ENCODE data around the gene ESR1. TPM values are rescaled to one million over a fixed set of nuclear protein-coding genes. Genes with fewer than 3 reads are reported as not detected.

ESR1 gene
- polyA plus RNA-seq, 1 of the 3 experiments (the other 2 are of a cell fraction): under 0.01 TPM

DNA sequence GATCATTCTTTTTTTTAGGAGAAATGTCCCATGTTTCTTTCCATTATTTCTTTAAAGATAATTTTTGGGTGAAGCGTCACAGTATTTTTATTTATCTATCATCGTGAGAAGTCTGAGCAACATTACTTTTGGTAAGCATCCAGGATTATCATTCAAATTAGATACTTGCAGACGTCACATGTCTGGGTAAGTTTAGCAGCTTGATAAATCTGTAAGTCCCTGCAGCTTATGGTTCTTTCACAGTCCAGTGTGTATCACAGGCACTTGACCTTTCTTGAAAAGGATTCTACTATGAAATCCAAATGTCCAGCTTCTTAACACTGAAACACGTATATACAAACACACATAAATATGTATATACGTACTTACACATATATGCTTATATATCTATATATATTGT is 359.4 kb downstream of the ESR1 start:
- Histone ChIP-seq H3K79me2 (ENCODE audit: insufficient read depth) (no peaks in the 10 kb centered on the region; the same call in 1 of the 2 replicates), H3K9ac (no peak overlapping the region), H2AFZ (ENCODE audit: low read depth) (no peak overlapping the region), H3K27me3 (ENCODE audit: insufficient read depth) (no peaks in the 10 kb centered on the region), H3K9me2 (no peaks in the 10 kb centered on the region), H3K27ac (ENCODE audit: low read depth in 2 of 2, low read length in 1 of 2) (no peak overlapping the region), H3K36me3 (replicated peaks in 1 of 2; ENCODE audit: control insufficient read depth in 1 of 2, insufficient read depth in 2 of 2, low read length in 1 of 2) (peaks cover 23 to 41% of the 10 kb centered on the region in 2 experiments), H4K20me1 (ENCODE audit: insufficient read depth) (no peaks in the 10 kb centered on the region), H3F3A (replicated peaks; ENCODE audit: insufficient read depth) (peaks cover 5% of the 10 kb centered on the region), H3K4me2 (no peak overlapping the region), H3K4me3 (ENCODE audit: low read depth in 2 of 2, low read length in 1 of 2) (no peak overlapping the region), H3K9me3 (no peaks in the 10 kb centered on the region), H3K4me1 (ENCODE audit: control insufficient read depth in 1 of 2, insufficient read depth in 2 of 2, low read depth in 1 of 2, low read length in 1 of 2) (no peaks in the 10 kb centered on the region; a peak in 1 of 4 replicates)
- POLR2A ChIA-PET: no interaction called here
- DNase-seq: no peak
- TF ChIP-seq, protein P1, sequence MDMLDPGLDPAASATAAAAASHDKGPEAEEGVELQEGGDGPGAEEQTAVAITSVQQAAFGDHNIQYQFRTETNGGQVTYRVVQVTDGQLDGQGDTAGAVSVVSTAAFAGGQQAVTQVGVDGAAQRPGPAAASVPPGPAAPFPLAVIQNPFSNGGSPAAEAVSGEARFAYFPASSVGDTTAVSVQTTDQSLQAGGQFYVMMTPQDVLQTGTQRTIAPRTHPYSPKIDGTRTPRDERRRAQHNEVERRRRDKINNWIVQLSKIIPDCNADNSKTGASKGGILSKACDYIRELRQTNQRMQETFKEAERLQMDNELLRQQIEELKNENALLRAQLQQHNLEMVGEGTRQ (IDR thresholded peaks at IDR 0.05; ENCODE audit: borderline replicate concordance, low read depth, low read length): no peak
- no peak for TF ChIP-seq RAD21 (IDR thresholded peaks at IDR 0.05; ENCODE audit: low read length)
- TF ChIP-seq SIN3A (IDR thresholded peaks at IDR 0.05; ENCODE audit: borderline replicate concordance, low read depth, low read length): no peak
- TF ChIP-seq, protein P2, sequence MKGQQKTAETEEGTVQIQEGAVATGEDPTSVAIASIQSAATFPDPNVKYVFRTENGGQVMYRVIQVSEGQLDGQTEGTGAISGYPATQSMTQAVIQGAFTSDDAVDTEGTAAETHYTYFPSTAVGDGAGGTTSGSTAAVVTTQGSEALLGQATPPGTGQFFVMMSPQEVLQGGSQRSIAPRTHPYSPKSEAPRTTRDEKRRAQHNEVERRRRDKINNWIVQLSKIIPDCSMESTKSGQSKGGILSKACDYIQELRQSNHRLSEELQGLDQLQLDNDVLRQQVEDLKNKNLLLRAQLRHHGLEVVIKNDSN (IDR thresholded peaks at IDR 0.05; ENCODE audit: borderline replicate concordance, low read depth): no peak
- TF ChIP-seq GATA2 (CRISPR knock-in tag; IDR thresholded peaks at IDR 0.05): no peak
- TF ChIP-seq TAF1 (IDR thresholded peaks at IDR 0.05; ENCODE audit: borderline replicate concordance, low read depth, low read length): no peak
- TF ChIP-seq JUND (IDR thresholded peaks at IDR 0.05): no peak
- TF ChIP-seq, protein P3, sequence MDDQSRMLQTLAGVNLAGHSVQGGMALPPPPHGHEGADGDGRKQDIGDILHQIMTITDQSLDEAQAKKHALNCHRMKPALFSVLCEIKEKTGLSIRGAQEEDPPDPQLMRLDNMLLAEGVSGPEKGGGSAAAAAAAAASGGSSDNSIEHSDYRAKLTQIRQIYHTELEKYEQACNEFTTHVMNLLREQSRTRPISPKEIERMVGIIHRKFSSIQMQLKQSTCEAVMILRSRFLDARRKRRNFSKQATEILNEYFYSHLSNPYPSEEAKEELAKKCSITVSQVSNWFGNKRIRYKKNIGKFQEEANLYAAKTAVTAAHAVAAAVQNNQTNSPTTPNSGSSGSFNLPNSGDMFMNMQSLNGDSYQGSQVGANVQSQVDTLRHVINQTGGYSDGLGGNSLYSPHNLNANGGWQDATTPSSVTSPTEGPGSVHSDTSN (IDR thresholded peaks at IDR 0.05): no peak
- no peak for TF ChIP-seq POLR2AphosphoS5 (IDR thresholded peaks at IDR 0.05; ENCODE audit: low read depth, low read length)
- no peak for TF ChIP-seq YY1 (IDR thresholded peaks at IDR 0.05; ENCODE audit: low read depth)
- 96% methylated on average over 5 of the region's 5 CpGs for WGBS (ENCODE audit: low lambda C conversion rate)
- CTCF ChIA-PET: interaction anchor here (1.2 to 1.7 kb wide), 2 partner anchors 42 to 43 kb away, joined by 3 to 5 read pairs; no protein-coding TSS in a partner anchor

DNA sequence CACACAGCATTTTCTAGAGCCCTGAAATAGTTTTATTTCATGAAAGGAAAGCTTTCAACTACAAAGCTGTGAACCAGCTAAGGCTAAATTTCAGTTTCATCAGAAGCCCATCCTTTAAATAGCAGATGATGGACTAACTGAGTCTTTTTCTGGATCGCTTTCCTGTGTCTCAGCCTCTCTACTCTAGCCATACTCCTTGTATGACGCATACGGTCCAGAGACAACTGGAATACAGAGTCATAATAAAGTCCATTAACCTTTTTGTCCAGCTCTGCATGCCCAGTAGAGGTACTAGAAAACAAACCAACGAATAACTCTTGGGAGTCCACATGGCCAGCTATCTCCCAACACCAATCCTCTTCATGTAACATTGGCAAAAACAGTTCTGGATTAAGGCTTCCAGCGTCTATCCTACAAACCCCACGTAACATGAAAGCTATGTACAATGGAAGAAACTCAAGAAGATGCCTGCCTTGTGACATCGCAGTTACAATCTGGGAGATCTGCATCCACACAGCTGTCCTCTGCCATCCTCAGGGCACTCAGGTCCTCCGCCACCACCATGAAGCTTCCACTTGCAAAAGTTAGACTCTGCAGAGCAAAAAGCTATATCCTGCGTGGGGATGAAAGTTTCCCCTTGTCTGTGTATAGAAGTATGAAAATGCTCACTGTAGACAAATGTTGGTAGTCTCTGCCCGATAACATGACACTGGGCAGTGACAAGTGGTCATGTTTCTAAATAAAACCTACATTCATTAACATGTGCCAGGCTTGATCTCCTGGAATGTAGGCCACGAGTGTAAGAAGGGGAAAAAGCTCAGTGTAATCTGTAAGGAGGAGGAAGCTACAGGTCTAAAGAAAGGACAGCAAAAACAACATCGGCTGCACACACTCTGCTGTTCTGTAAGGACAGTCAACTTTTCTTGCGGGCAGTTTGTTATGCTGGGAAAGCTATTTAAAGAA is 360.4 kb downstream of the ESR1 start:
- H3F3A ChIP-seq (replicated peaks; ENCODE audit: insufficient read depth): peaks cover 8% of the 10 kb centered on the region
- no peaks in the 10 kb centered on the region; the same call in 1 of the 2 replicates for H3K79me2 ChIP-seq (ENCODE audit: insufficient read depth)
- H3K9ac ChIP-seq: no peak overlapping the region
- H3K4me1 ChIP-seq (ENCODE audit: control insufficient read depth in 1 of 2, insufficient read depth in 2 of 2, low read depth in 1 of 2, low read length in 1 of 2): no peaks in the 10 kb centered on the region; a peak in 1 of 4 replicates
- H3K9me2 ChIP-seq: no peaks in the 10 kb centered on the region
- H4K20me1 ChIP-seq (ENCODE audit: insufficient read depth): no peaks in the 10 kb centered on the region
- WGBS (ENCODE audit: low lambda C conversion rate): 91% methylated on average over 12 of the region's 13 CpGs
- no peaks in the 10 kb centered on the region for H3K9me3 ChIP-seq
- CTCF ChIA-PET: interaction anchor here (1.2 to 1.7 kb wide), 2 partner anchors 42 to 43 kb away, joined by 3 to 5 read pairs; no protein-coding TSS in a partner anchor
- H3K4me3 ChIP-seq (ENCODE audit: low read depth in 2 of 2, low read length in 1 of 2): no peak overlapping the region
- POLR2A ChIA-PET: interaction anchor here (0.6 kb wide), 1 partner anchor 22 kb away, joined by 4 read pairs; no protein-coding TSS in a partner anchor
- no peak overlapping the region for H3K4me2 ChIP-seq
- no peak overlapping the region for H2AFZ ChIP-seq (ENCODE audit: low read depth)
- no peaks in the 10 kb centered on the region for H3K27me3 ChIP-seq (ENCODE audit: insufficient read depth)
- no peak for TF ChIP-seq TCF12 (IDR thresholded peaks at IDR 0.05)
- no peak overlapping the region for H3K27ac ChIP-seq (ENCODE audit: low read depth in 2 of 2, low read length in 1 of 2)
- H3K36me3 ChIP-seq (replicated peaks in 1 of 2; ENCODE audit: control insufficient read depth in 1 of 2, insufficient read depth in 2 of 2, low read length in 1 of 2): peaks cover 25 to 40% of the 10 kb centered on the region in 2 experiments
- no peak for DNase-seq

Measured in SK-N-SH (cell line).